GM18909 (cell line): ENCODE measurements around the gene TMEM186.
"Not testable (repeated sequence)": the region's sequence is repeated elsewhere in the genome, so short reads cannot be mapped to it uniquely, and the experiment has no call there.

Experiments used
- ATAC-seq: cut with Tn5 transposase; IDR thresholded peaks from one replicate; pipeline ENCODE4 v1.9.1; 2021; ENCODE audit warnings: mild to moderate bottlenecking; ENCODE audit not compliant: unreplicated experiment, poor library complexity

Gene TMEM186

DNA sequence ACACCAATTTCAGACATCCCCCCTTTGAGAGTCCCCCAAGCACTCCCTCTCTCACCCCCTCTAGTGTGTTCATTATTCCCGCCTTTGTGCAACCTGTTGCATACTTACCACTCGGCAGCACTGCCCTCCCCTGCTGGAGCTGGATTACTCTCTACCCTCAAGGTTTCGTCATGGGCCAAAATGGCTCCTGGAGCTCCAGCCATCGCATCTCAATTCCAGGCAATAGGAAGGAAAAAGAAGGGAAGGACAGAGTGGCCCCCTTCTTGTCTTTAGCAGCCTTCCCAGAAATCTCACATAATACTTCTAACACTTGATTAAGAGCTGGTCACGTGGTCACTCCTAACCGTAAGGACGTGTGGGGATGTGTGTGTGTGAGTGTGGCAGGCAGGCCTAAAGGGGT, 20.2 kb downstream of the TMEM186 start:
- no peak for ATAC-seq

DNA sequence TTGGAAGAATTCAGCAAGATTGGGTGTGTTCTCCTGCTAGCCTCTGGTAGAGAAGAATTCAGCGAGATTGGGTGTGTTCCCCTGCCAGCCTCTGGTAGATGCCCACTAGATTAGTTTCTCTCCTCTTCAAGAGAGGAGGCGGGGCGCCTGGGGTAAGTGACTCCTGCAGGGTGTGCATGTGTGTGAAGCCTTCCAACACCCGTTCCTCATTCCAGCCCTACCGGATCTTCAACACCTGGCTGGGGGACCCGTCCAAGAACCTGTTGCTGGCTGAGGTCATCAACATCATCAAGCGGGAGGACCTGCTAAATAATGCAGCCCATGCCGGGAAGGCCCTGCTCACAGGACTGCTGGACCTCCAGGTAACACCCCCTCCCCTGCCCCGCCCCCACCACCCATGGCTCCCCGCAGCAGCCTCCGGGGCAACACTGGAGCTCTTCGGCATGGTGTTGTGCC, 21.3 kb downstream of the TMEM186 start:
- ATAC-seq = no peak

DNA sequence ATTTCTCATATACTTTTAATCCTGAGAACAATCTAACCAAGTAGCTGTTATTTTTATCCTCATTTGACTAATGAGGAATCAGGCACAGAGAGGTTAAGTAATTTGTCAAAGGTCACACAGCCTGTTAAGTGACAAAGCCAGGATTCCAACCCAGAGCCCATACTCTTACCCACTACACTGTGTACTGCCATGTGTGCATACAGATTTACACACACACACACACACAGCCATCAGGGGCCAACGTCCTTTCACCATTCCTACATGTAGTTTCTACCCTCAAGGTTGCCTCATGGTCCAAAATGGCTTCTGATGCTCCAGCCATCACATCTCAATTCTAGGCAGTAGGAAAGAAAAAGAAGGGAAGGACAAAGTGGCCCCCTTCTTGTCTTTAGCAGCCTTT, 22.1 kb downstream of the TMEM186 start:
- ATAC-seq = no peak

DNA sequence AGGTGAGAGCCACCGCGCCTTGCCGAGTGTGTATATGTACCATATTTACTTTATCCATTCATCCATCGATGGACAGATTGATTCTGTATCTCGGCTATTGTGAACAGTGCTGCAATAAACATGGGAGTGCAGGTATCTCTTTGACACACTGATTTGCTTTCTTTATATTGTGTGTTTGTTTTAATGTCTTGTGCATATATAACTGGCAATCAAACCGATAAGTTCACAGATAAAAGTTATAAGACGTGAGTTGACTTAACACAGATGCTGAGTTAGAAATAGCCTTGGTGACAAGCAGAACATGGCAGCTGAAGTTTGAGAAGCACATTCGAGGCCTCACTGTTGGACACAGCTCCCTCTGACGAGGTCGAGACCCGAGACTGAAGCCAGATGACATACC, 23.2 kb downstream of the TMEM186 start:
- ATAC-seq = no peak

DNA sequence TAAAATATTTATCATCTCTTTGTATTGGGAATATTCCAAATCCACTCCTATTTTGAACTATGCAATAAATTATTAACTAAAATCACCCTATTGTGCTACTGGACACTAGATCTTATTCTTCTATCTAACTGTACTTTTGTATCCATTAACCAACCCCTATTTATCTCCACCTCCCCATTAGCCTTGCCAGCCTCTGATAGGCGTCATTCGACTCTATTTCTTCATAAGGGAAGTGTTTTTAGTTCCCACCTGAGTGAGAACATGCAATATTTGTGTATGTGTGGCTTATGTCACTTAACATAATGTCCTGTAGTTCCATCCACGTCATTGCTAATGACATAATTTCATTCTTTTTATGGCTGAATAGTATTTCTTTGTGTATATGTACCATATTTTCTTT, 23.9 kb downstream of the TMEM186 start:
- ATAC-seq = no peak

DNA sequence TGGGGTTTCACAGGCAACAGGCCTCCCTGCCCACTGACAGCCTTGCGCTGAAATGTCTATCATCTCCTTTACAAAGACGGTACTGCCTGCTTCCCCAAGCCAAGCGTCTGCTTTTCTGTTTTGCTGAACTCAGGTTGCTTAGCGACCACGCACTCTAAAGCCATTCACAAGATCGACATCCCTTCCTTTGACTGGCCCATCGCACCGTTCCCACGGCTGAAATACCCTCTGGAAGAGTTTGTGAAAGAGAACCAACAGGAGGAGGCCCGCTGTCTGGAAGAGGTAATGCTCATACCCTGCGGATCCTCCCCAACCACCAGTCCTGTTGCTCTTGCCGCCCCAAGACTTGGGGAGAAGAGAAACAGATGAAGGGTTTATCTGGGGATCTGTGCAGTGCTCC, 28.7 kb downstream of the TMEM186 start:
- no peak for ATAC-seq

DNA sequence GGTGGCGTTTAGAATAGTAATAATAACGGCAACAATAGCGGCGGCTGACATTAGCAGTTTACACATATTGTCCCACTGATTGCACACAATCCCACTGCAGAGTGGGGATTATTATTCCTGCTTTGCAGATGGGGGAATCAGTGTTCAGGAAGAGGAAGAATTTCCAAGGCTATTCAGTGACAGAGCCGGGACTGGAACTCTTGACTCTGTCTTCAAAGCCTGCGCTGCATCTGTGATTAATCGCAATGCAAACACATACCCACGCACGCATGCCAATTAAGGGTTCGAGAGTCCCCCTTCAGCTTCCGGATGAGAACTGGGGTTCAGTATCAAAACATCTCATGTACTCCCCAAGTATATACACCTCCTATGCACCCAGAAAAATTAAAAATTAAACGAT, 29.2 kb downstream of the TMEM186 start:
- ATAC-seq = no peak

DNA sequence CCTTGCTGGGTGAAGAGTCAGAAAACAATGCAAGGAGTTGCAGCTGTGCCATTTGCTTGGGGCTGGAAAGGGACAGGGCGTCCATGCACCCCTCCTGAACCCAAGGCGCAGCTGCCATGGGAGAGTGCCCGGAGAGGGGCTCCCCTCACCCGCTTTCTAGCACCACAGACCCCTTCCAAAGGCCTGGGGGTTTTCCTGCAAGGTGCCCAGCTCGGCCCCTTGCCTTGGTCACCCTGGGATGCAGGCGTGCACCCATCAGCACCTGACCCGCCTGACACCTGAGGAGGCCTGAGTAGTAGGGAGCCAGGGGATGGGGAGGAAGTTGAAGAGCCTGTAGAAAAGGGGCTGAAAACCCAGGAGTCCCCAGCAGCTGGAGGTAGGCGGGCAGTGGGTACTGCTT, 30.3 kb downstream of the TMEM186 start:
- ATAC-seq = no peak

DNA sequence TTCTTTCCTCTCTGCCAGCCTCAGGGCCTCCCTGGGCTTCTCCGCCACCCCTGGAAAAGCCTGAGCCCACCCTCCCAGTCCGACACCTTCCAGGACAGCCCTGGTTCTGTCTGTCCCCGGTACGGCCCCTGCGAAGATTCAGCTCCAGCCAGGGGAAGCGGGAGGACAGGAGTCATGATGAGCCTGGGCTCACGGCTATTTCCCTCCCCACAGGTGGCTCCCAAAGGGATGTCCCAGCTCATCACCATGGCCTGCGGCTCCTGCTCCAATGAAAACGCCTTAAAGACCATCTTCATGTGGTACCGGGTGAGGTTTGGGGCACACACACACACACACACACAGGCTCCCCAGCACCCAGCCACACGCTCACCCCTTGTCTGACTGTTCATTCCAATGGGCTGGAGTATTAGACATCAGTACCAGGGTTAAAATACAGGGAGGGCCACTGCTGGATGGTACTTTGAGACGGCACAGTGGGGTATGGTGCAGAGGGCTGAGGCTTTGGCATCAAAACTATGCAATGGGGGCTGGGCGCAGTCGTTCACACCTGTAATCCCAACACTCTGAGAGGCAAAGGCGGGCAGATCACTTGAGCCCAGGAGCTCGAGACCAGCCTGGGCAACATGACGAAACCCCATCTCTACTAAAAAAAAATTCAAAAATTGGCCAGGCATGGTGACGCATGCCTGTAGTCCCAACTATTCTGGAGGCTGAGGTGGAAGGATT, 32.8 kb downstream of the TMEM186 start:
- no peak for ATAC-seq

DNA sequence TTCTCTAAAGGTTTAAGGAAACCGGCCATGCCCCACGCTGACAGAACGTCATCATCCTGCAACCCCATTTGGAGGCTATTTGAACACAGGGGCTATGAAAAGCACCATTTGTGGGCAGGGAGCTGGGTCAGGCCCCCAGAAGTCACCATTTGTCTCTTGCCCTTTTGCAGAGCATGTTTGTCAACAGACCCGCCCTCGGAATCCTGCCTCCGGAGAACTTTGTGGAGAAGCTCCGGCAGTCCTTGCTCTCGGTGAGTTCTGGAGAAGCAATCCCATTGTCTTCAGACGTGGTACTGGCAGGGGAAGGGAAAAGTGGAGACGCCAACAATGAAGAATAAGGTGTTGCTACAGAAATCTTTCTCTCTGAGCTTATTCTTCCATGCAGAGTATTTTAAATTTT, 33.5 kb downstream of the TMEM186 start:
- ATAC-seq = no peak

DNA sequence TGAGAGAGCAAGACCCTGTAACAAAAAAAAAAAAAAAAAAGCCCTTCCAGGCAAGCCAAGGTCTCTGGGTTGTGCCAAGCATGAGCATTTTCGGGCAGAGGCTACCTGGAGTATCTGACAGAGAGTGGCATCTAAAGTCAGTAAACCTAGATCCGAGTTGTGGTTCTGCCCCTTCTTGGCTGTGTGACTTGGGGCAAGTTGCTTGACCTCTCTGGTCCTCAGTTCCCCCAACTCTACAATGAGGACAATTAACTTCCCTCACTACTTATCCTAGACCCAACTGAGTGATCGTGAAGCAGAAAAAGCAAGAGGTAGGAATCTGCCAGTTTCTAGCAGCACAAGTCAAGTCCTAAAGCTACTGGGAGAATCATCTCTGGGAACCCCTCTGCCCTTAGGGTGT, 34.4 kb downstream of the TMEM186 start:
- no peak for ATAC-seq

DNA sequence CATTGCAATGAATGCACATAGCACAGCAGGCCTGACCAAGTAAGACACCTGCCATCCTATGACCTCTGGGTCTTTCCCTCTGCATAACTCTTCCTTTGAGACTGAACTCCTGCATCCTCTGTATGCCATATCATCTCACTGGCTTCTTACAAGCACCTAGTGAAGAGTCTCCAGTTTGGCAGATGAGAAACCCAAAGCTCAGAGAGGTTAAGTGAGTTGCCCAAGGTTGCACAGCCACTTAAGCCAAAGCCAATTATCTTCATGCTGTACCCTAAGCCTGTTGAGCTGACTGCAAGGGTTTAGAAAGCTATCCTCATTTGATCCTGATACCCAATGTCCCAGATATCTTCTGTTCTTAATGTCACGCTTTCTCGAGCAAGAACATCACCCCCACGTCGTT, 35.2 kb downstream of the TMEM186 start:
- no peak for ATAC-seq

DNA sequence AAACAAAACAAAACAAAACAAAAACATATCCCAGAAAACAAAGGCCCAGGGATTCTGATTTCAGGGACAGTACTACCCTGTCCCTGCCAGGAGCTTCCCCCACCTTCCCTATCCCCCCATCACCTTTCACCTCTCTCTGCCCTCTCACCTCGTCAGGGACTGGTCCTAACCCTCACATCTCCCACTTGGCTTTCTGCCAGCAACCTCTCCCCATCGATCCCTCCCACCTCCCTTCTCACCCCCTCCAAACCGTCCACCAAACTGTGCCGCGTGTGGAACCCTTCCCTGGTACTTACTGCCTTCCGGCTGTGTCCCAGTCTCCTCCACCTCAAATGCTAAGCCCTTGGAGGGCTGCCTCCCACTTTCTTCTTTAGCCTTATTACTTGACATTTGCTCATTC, 36.4 kb downstream of the TMEM186 start:
- no peak for ATAC-seq

DNA sequence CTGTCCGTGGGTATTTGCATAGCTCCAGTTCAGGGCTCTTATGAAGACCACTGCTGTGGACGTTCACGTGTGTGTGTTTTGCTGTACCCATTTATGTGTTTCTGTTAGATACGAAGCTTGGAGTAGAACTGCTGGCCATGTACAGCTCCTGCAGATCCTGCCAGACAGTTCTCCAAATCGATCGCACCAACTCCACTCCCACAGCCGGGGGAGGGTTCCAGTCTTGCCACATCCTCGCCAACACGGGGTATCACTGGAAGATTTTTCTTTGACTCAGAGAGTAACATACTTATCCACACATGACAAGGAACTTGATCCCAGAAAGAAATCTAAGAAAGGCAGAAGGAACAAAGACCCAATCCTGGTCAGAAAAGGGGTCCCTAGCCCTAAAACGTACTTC, 37.4 kb downstream of the TMEM186 start:
- no peak for ATAC-seq

DNA sequence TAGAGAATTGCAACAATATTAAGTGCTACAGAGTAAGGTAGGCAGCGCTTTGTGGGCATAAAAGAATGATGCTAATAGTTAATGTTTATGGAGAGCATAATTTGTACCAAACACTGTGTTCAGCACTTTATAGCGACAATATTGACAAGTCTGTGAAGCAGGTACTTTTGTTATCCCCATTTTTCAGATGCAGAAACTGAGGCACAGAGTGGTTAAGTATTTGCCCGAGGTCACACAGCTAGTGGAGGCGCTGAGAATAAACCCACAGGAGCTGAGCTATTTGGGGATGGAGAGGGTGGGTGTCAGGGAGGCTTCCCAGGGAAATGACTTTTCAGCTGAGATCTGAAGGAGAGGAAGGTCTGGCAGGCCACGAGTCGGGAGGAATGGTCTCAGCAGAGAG, 39.4 kb downstream of the TMEM186 start:
- ATAC-seq = no peak

DNA sequence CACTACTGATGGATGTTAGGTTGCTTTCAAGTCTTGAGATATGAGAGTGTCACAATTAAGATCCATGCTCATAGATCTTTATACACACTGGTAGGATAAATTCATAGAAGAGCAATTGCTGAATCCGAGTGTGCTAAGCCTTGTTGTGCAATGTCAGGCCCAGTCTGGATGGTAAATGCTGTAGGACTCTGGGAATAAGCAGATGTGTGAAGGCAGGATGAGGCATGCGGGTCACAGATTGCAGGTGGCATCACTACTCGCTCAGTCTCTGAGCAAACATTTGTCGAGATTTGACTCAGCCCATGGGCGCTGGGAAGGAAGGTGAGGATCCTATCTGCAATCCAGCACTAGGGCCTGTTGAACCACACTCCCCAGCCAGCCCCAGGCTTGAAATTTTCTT, 40.7 kb downstream of the TMEM186 start:
- ATAC-seq = no peak

DNA sequence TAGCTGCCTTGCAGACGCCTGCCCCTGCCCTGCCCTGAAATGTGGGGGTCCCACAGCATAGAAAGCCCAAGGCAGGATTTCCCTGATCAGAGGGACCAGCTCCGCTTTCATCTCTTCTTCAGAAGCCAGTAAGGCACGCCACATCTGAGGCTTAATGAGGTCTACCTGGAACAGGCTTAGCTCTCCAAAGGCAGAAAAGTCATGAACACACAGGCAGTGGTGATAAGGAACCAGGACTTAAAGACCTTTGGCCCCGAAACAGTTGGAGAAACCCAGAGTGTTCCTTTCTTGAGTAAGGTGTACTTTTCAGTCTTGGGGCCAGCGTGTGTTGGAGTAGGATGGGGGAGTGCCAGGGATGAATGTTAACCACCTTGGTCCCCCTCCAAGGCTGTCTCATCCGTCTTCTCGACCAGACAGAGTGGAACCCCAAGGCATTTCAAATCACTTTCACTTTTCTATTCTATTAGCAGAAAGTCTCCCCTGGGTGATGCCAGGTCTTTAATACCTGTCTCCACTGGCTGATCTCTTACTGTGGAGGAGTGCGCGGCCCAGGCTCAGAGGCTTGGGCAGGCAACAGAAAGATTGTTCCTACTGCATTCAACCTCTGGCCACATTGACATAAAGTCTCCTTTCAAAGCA, 43.9 kb downstream of the TMEM186 start:
- ATAC-seq = no peak

DNA sequence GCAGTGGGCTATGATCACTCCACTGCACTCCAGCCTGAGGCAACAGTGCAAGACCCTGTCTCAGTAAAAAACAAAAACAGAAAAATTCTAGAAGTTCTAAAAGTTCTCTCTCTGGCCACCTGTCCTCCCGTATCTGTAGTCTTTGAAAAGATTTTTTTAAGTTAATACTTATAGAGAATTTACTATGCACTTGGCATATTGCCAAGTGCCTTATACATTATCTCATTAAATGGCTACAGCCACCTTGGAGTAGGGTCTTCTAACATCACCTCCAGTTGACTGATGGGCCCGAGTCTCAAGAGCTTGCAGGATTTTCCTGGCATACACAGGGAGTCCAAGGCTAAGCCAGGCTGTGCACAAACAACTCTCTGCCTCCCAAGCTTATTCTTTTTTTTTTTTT, 44.7 kb downstream of the TMEM186 start:
- no peak for ATAC-seq

DNA sequence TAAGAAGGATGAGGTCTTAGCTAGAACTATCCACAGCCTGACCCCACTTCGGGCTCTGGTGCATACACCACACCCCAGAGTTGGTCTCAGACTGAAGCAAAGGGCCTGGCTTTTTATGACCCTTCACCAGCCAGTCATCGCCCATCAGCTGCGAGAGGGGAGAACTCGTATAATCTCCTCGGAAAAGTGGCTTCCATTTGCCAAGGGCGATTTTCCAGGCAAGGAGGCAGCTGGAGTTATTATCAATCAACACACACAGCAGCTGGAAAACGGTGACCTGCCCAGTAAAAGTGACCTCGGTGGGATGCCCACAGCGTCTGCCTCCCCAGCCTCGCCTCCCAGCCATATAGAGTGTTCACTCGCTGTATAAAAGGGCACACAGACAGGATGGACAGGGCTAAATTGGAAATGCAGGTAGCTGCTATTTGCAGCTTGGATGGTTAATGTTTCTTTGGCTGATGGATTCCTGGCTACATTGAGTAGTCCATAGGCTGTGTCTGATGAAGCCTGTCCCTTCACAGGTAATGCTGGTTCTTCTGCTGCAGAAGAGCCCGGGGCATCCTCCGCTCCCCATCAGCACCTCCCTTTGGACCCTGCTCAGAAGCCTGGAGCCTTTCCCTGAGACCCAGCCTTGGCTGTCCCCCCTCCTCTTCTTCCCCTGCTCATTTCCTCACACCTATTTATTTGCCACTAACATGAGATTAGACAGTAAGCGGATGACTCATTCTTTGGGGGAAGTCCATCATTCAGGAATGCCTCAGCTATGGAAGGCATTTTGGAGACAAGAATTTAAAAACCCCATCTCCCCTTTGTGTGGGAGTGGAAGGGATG, 45.7 kb downstream of the TMEM186 start:
- no peak for ATAC-seq

DNA sequence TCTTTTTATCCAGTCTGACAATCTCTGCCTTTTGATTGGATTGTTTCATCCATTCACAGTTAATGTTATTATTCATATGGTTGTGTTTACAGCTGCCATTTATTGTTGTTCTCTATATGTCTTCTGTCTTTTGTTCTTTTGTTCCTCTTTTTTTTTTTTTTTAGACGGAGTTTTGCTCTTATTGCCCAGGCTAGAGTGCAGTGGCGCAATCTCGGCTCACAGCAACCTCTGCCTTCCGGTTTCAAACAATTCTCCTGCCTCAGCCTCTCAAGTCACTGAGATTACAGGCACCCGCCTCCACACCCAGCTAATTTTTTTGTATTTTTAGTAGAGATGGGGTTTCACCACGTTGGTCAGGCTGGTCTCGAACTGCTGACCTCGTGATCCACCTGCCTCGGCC, 48.5 kb downstream of the TMEM186 start:
- not testable (repeated sequence) for ATAC-seq
